Left lobe of liver (tissue), 2 donors: Measurements from ENCODE around the gene NUMB. TPM values are rescaled to one million over a fixed set of nuclear protein-coding genes. Genes with fewer than 3 reads are reported as not detected.

Source experiments
- ATAC-seq: fragments of 200-7000 bp; cut with Tn5 transposase; one replicate; pipeline ENCODE4 v1.9.1; 2020; ENCODE audit warnings: mild to moderate bottlenecking, moderate library complexity
- DNase-seq: peaks from one replicate; pipeline ENCODE4 v3.0.0-alpha.2; 2020; ENCODE audit warnings: low spot score
- total RNA-seq: library from RNA; stranded (reverse); gene quantifications from one replicate; pipeline ENCODE4 v1.2.1, GENCODE V29; 2021
- donor health status: DM: no; HTN: no; CAD: no; lungs with moderate emphysema.
- donor health status: DM: no; HTN: yes; CAD: no.

The NUMB gene
- 41.9 TPM for total RNA-seq

- DNase-seq (peak; percentile 98), ATAC-seq (peak; percentile 83)
Measured at GRCh38 chr14:73458183-73458976, at the start of gene NUMB. Gene NUMB (minus strand): TSS chr14:73458546. CDS start chr14:73355751, 102,795 bp downstream.

GRCh38 chr14:73503648-73504047 lies 45.3 kb upstream of the NUMB start:
- no peak for ATAC-seq
- DNase-seq = no peak

DNA sequence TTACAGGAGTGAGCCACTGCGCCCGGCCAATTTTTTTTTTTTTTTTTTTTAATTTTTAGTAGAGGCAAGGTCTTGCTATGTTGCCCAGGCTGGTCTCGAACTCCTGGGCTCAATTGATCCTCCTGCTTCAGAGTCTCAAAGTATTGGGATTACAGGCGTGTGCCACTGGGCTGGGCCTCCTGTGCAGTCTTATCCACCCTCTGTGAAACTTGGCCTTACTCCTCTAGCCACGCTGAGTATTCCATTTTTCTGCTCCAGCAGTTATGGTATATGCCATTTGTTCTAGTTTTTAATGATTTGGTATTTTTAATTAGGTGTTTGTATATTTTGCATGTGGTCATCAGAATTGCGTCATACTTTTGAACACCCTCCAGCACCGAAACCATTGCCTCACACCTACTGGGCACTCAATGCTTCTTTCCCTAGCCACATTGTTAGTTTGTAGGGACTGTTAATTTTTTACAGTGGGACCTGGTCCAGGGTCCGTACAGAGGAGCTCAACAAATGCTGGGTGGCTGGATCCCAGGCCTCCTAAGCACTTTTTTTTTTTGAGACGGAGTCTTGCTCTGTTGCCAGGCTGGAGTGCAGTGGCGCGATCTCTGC lies 43.8 kb upstream of the NUMB start:
- ATAC-seq (peak; percentile 88), DNase-seq (peak; percentile 60)

GRCh38 chr14:73500360-73500759 lies 42.0 kb upstream of the NUMB start:
- ATAC-seq (no peak), DNase-seq (no peak)

GRCh38 chr14:73494593-73494992 lies 36.2 kb upstream of the NUMB start:
- no peak for DNase-seq
- no peak for ATAC-seq

GRCh38 chr14:73492670-73493069 lies 34.3 kb upstream of the NUMB start:
- ATAC-seq = no peak
- DNase-seq = no peak

DNA sequence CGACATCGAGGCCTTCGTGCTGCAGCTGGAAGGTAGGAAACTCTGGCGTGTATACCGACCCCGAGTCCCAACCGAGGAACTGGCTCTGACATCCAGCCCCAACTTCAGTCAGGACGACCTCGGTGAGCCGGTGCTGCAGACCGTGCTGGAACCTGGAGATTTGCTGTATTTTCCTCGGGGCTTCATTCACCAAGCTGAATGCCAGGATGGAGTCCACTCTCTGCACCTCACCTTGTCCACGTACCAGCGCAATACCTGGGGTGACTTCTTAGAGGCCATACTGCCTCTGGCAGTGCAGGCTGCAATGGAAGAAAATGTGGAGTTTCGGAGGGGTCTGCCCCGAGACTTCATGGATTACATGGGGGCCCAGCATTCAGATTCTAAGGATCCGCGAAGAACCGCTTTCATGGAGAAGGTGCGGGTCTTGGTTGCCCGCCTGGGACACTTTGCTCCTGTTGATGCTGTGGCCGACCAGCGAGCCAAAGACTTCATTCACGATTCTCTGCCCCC lies 33.8 kb upstream of the NUMB start:
- DNase-seq = no peak
- ATAC-seq = no peak

- peak; percentile 82 for DNase-seq
- ATAC-seq = peak; percentile 81
Measured at GRCh38 chr14:73491256-73492042, 33.1 kb upstream of the NUMB start.

DNA sequence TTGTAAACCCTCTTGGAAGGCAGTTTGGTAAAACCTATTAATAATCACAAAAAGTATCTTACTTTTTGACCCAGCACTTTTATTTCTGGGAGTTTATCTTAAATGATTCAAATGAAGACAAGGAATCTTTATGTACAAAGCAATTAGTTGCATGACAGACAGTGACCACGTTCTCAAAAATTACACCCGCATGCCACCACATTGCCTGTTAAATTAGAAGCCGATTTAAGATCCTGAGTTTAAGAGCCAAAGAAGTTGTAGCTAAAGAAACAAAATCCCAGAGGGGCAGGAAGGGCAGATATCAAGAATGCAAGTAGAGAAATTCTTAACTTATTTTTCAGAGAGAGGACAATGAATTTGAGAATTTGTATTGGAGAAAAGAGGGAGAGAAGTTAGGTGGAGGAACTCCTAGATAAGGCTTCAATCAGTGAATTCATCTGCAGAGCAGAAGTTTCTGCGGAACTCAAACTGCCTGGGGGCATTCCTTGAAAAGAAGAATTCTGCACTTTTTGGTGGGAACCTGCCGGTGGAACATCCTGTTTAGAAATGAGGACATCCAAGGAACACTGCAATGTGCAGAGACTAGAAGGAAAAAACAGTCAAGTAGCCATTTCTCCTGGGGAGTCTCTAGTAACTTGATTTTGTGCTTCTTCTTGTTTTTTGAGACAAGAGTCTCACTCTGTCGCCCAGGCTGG lies 31.3 kb upstream of the NUMB start:
- ATAC-seq = no peak
- no peak for DNase-seq

- no peak for DNase-seq
- peak; percentile 64 for ATAC-seq
Measured at GRCh38 chr14:73478684-73479083, 20.3 kb upstream of the NUMB start.

- ATAC-seq (peak; percentile 54), DNase-seq (no peak)
Measured at GRCh38 chr14:73477618-73478266, 19.4 kb upstream of the NUMB start.

DNA sequence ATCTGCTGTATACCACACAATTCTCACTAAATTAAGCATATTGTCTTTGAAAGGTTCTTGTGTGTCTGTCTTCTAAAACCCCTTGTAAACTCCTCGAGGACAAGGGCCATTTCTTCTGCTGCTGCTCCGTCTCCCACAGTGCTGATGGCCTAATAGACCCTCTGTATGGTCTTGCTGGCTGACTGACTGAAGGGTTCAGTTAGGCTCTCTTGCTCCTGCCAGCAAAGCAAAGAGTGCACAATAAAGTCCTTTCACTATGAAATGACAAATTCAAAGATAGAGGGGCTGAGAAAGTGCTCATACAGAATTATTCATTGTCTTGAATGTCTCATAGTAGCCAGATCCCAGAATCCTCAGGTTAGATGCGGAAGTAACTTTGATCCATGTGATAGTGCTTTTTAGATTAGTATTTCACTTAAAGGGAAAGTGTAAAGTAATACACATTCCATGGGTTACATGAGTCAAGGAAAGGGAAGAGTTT lies 18.1 kb upstream of the NUMB start:
- ATAC-seq (no peak), DNase-seq (no peak)

DNA sequence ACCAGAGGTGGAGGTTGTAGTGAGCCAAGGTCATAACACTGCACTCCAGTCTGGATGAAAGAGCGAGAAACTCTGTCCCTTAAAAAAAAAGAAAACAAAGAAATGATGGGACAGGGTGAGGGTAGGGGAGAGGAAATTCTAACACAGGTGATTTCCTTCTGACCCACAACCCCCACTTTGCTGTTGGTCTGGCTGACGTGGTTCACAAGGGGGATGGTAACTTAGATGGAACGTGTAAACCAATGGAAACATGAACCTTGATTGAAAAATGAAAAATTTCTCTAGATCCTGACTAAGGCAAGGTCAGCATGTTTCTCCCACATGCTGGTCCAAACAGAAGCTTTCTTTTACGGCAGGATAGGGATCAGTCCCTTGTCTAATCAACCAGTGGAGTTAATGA lies 16.6 kb upstream of the NUMB start:
- DNase-seq (no peak), ATAC-seq (no peak)

DNA sequence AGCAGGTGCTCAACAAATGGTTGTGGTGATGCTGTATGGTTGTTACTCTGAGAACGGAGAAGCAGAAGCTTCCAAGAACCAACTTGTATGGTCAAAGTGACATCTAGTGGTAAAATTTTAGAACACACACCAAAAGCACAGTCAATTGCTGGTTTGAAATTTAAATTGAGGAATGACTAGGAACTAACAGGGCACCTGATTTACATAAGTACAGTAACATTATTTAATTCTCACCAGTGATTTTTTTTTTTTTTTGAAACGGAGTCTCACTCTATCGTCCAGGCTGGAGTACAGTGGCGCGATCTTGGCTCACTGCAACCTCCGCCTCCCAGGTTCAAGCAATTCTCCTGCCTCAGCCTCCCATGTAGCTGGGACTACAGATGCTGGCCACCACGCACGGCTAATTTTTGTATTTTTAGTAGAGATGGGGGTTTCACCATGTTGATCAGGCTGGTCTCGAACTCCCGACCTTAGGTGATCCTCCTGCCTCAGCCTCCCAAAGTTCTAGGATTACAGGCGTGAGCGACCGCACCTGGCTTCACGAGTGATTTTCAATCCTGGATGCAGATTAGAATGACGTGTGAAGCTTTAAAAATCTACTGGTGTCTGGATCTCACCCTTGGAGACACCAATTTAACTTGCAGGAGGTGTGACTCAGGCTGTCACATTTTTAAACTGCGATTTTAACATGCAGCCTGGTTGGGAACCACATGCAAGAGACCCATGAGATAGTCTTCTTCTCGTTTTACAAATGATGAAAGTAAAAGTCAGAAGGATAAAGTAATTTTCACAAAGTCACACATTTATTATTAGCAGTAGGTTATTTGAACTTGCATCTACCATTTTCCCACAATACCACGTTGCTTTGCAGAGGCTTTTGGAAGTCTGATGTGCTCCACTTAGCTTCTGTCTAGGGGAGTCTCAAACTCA lies 14.1 kb upstream of the NUMB start:
- ATAC-seq = peak; percentile 94

GRCh38 chr14:73471582-73472184 lies 13.3 kb upstream of the NUMB start:
- DNase-seq (no peak), ATAC-seq (peak; percentile 6)

More for the DNA sequence above, 14.1 kb upstream of the NUMB start:
- DNase-seq = no peak

DNA sequence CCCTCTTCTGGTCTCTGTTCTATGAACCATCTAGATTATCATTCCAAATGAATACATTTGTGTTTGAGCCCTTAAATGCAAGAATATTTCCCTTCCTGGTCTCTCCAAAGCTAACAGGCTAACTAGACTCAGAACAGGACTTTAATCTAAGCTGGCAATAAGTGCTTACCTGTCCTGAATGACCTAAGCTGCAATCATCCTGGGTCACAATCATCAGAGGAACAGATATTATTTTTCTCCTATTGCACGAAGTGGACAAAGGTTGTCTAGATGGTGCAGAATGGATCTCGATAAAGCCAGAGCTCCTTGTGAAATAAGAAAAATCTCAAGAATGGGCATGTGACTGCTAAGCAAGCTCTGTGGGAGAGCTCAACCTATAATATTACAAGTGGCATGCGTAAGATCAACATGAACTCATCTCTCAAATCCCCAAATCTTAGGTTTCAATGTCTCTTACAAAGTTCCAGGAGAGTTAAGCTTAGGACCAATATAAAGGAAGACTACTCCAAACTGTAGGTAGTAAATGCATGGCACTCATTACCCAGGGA lies 10.6 kb upstream of the NUMB start:
- peak; percentile 66 for ATAC-seq

GRCh38 chr14:73467800-73468199 lies 9.5 kb upstream of the NUMB start:
- no peak for DNase-seq
- no peak for ATAC-seq

More for the DNA sequence above, 10.6 kb upstream of the NUMB start:
- DNase-seq = no peak

- no peak for DNase-seq
- no peak for ATAC-seq
Measured at GRCh38 chr14:73467377-73467776, 9.0 kb upstream of the NUMB start.
